Measurements from ENCODE around the gene GPC3. TPM values are rescaled to one million over a fixed set of nuclear protein-coding genes. Genes with fewer than 3 reads are reported as not detected.

The GPC3 gene
- total RNA-seq, 6 experiments from 2014 or later, result not detected

GRCh38 chrX:133926099-133926498, 59.3 kb downstream of the GPC3 start:
- H3K27me3 Mint-ChIP-seq (ENCODE audit: insufficient read depth), result no peaks in the 10 kb centered on the region
- no peak overlapping the region for H3K27ac Mint-ChIP-seq
- H3K4me1 Mint-ChIP-seq (ENCODE audit: low read depth), result no peaks in the 10 kb centered on the region
- no peak for TF ChIP-seq CTCF (IDR thresholded peaks at IDR 0.05)
- no peaks in the 10 kb centered on the region for H3K36me3 Mint-ChIP-seq (ENCODE audit: low read depth)
- H3K9me3 Mint-ChIP-seq, result peaks cover 4% of the 10 kb centered on the region; the same call in 1 of the 2 replicates
- no peak overlapping the region for H3K4me3 Mint-ChIP-seq
- DNase-seq, result no peak

GRCh38 chrX:133924548-133924947, 60.8 kb downstream of the GPC3 start:
- H3K36me3 Mint-ChIP-seq (ENCODE audit: low read depth), result no peaks in the 10 kb centered on the region
- peaks cover 4% of the 10 kb centered on the region; the same call in 1 of the 2 replicates for H3K9me3 Mint-ChIP-seq
- DNase-seq, result no peak
- H3K27ac Mint-ChIP-seq, result no peak overlapping the region
- H3K4me3 Mint-ChIP-seq, result no peak overlapping the region
- H3K27me3 Mint-ChIP-seq (ENCODE audit: insufficient read depth), result no peaks in the 10 kb centered on the region
- no peaks in the 10 kb centered on the region for H3K4me1 Mint-ChIP-seq (ENCODE audit: low read depth)
- TF ChIP-seq CTCF (IDR thresholded peaks at IDR 0.05), result no peak

GRCh38 chrX:133923548-133923947, 61.8 kb downstream of the GPC3 start:
- no peak for DNase-seq
- TF ChIP-seq CTCF (IDR thresholded peaks at IDR 0.05), result no peak
- no peaks in the 10 kb centered on the region for H3K4me1 Mint-ChIP-seq (ENCODE audit: low read depth)

GRCh38 chrX:133923113-133923512, 62.3 kb downstream of the GPC3 start:
- Mint-ChIP-seq H3K27me3 (ENCODE audit: insufficient read depth) (no peaks in the 10 kb centered on the region), H3K4me1 (ENCODE audit: low read depth) (no peaks in the 10 kb centered on the region), H3K36me3 (ENCODE audit: low read depth) (no peaks in the 10 kb centered on the region), H3K4me3 (no peak overlapping the region), H3K9me3 (peaks cover 4% of the 10 kb centered on the region; the same call in 1 of the 2 replicates), H3K27ac (no peak overlapping the region)
- no peak for DNase-seq
- no peak for TF ChIP-seq CTCF (IDR thresholded peaks at IDR 0.05)

More at GRCh38 chrX:133923548-133923947, 61.8 kb downstream of the GPC3 start:
- peaks cover 4% of the 10 kb centered on the region; the same call in 1 of the 2 replicates for H3K9me3 Mint-ChIP-seq
- H3K36me3 Mint-ChIP-seq (ENCODE audit: low read depth), result no peaks in the 10 kb centered on the region
- no peak overlapping the region for H3K27ac Mint-ChIP-seq
- H3K4me3 Mint-ChIP-seq, result no peak overlapping the region
- no peaks in the 10 kb centered on the region for H3K27me3 Mint-ChIP-seq (ENCODE audit: insufficient read depth)

- Mint-ChIP-seq H3K4me1 (ENCODE audit: low read depth) (no peaks in the 10 kb centered on the region), H3K36me3 (ENCODE audit: low read depth) (no peaks in the 10 kb centered on the region), H3K27ac (no peak overlapping the region), H3K9me3 (peaks cover 4% of the 10 kb centered on the region; the same call in 1 of the 2 replicates), H3K27me3 (ENCODE audit: insufficient read depth) (no peaks in the 10 kb centered on the region), H3K4me3 (no peak overlapping the region)
- no peak for DNase-seq
- no peak for TF ChIP-seq CTCF (IDR thresholded peaks at IDR 0.05)
Measured at GRCh38 chrX:133922390-133922771, 63.0 kb downstream of the GPC3 start.
